Erythroblast (primary cell): ENCODE data around the gene NEGR1.

Experiments
- GATA1 ChIP-seq: IDR thresholded peaks from 2 replicates; pipeline ENCODE4 v1.6.1; 2011; ENCODE audit warnings: low read depth, mild to moderate bottlenecking, control low read depth, low read length, moderate library complexity
- POLR2A ChIP-seq: IDR thresholded peaks from 2 replicates; pipeline ENCODE4 v1.6.1; 2011; ENCODE audit warnings: mild to moderate bottlenecking, low read length

GRCh38 chr1:71649608-71650007, 632.7 kb downstream of the NEGR1 start:
- TF ChIP-seq POLR2A (no peak), GATA1 (no peak)
